PC-9 (cell line): Measurements from ENCODE around the gene EGFL8. TPM values are rescaled to one million over a fixed set of nuclear protein-coding genes. Genes with fewer than 3 reads are reported as not detected.

Experiments used
- BruUV-seq: library from RNA; stranded (reverse); fragments of 400-500 nt; replicated peaks from 2 replicates; lab custom pipeline; 2021; lab: Mats Ljungman, UMichigan
- CTCF ChIA-PET: fragments of 300-600 bp; sonication (Branson Sonifier 250); formaldehyde crosslinking; loops from one replicate; lab custom pipeline; 2022; ENCODE audit warnings: antibody characterized with exemption; lab: Charles Lee
- POLR2A ChIA-PET: fragments of 300-600 bp; sonication (Branson Sonifier 250); formaldehyde crosslinking; loops from one replicate; lab custom pipeline; 2022; ENCODE audit warnings: antibody characterized with exemption; ENCODE audit not compliant: unreplicated experiment; lab: Charles Lee
- DNase-seq, 2 experiments: peaks; one replicate each; pipeline versions ENCODE4 v3.0.0 to v3.0.0-alpha.2; 2015 to 2022; ENCODE audit warnings: mixed read lengths in 1 of 2
- H2AFZ ChIP-seq: fragments of 200-600 bp; sonication (generic); 2 replicates; pipeline ENCODE4 v1.8.1; 2017; ENCODE audit warnings: antibody characterized with exemption
- H3F3A ChIP-seq: fragments of 200-600 bp; sonication (generic); 2 replicates; pipeline ENCODE4 v1.8.1; 2017; ENCODE audit warnings: antibody characterized with exemption, mild to moderate bottlenecking, low read depth; ENCODE audit not compliant: insufficient read depth
- H3K27ac ChIP-seq: fragments of 200-600 bp; sonication (generic); 2 replicates; pipeline ENCODE4 v1.6.1; 2016; ENCODE audit warnings: mixed run types
- H3K27me3 ChIP-seq: fragments of 200-600 bp; sonication (generic); 2 replicates; pipeline ENCODE4 v1.6.1; 2016; ENCODE audit warnings: low read depth, mixed run types; ENCODE audit not compliant: insufficient read depth
- H3K36me3 ChIP-seq: fragments of 200-600 bp; sonication (generic); 2 replicates; pipeline ENCODE4 v1.6.1; 2016; ENCODE audit warnings: low read depth, mixed run types
- H3K4me1 ChIP-seq: fragments of 200-600 bp; sonication (generic); replicated peaks from 2 replicates; pipeline ENCODE4 v1.6.1; 2016; ENCODE audit warnings: mixed run types; ENCODE audit not compliant: insufficient read depth
- H3K4me2 ChIP-seq: fragments of 200-600 bp; sonication (generic); 2 replicates; pipeline ENCODE4 v1.6.1; 2017; ENCODE audit warnings: mixed run types
- H3K4me3 ChIP-seq: fragments of 200-600 bp; sonication (generic); 2 replicates; pipeline ENCODE4 v1.6.1; 2016; ENCODE audit warnings: mixed run types
- H3K79me2 ChIP-seq: fragments of 200-600 bp; sonication (generic); 2 replicates; pipeline ENCODE4 v1.6.1; 2017; ENCODE audit warnings: low read depth, mixed run types
- H3K9me2 ChIP-seq: fragments of 200-600 bp; sonication (generic); 2 replicates; pipeline ENCODE4 v1.8.1; 2017; ENCODE audit warnings: mild to moderate bottlenecking; ENCODE audit not compliant: insufficient read depth
- H3K9me3 ChIP-seq: fragments of 200-600 bp; sonication (generic); 2 replicates; pipeline ENCODE4 v1.8.1; 2016; ENCODE audit warnings: low read depth; ENCODE audit not compliant: insufficient read depth
- H4K20me1 ChIP-seq: fragments of 200-600 bp; sonication (generic); 2 replicates; pipeline ENCODE4 v1.8.1; 2017; ENCODE audit not compliant: insufficient read depth
- CTCF ChIP-seq: fragments of 200-600 bp; sonication (generic); conservative IDR thresholded peaks from 2 replicates; pipeline ENCODE4 v1.6.1; 2017; ENCODE audit warnings: mixed run types, antibody characterized with exemption, mild to moderate bottlenecking, moderate library complexity
- EZH2 ChIP-seq: fragments of 200-600 bp; sonication (generic); IDR thresholded peaks from 2 replicates; pipeline ENCODE4 v1.8.0; 2017; ENCODE audit warnings: antibody characterized with exemption, low read depth
- intact Hi-C: fragments of 100-400 bp; cut with micrococcal nuclease; formaldehyde crosslinking; loops from one replicate; pipeline ENCODE4 v1.10.0; 2022; ENCODE audit not compliant: unreplicated experiment
- total RNA-seq: library from RNA; stranded (reverse); gene quantifications from 2 replicates; pipeline ENCODE4 v1.2.3, GENCODE V29; 2021

The EGFL8 gene
- total RNA-seq, 1 experiment from 2014 or later = 26.0 TPM

DNA sequence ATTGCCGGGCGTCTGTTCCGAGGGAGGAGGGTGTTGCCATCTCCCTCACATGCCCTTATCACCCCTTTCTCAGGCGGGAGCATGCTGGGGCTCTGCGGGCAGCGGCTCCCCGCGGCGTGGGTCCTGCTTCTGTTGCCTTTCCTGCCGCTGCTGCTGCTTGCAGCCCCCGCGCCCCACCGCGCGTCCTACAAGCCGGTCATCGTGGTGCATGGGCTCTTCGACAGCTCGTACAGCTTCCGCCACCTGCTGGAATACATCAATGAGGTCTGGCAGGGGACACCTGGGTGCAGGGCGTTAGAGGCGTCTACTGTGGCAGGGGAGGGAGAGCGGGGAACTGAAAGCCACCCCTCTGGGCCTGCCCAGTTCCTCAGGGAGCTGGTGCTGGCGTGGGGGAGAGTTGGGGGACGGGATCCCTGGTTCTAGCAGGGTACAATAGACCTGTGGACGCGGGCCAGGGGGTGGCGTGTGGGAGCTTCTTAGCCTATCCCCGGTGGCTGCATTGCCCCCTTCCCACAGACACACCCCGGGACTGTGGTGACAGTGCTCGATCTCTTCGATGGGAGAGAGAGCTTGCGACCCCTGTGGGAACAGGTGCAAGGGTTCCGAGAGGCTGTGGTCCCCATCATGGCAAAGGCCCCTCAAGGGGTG lies 9.8 kb upstream of the EGFL8 start:
- H2AFZ ChIP-seq = peak overlapping the region; percentile 82; the same call in 1 of the 2 replicates
- POLR2A ChIA-PET = interaction anchor here (0.6 to 0.7 kb wide), 3 partner anchors 8 to 195 kb away, joined by 4 to 6 read pairs (median 4); partner anchors contain the start of gene ATF6B
- H4K20me1 ChIP-seq = 0 out of 2 replicates have a peak, but pooled peaks cover 2% of the 10 kb centered on the region
- no peak for TF ChIP-seq EZH2
- peak; percentile 70 for TF ChIP-seq CTCF
- H3K9me2 ChIP-seq = no peaks in the 10 kb centered on the region
- H3K4me2 ChIP-seq = peak overlapping the region; percentile 98
- DNase-seq = peak; percentile 72 to 74
- BruUV-seq = no TSS peak
- H3K4me1 ChIP-seq = peaks cover 18% of the 10 kb centered on the region
- H3K9me3 ChIP-seq = no peaks in the 10 kb centered on the region
- H3K36me3 ChIP-seq = peaks cover 23% of the 10 kb centered on the region
- H3K79me2 ChIP-seq = peaks cover 35% of the 10 kb centered on the region
- intact Hi-C loops = loop anchor here (1.0 to 2.0 kb wide), 4 partner anchors 22 to 41 kb away; partner anchors contain the start of genes AGPAT1 and FKBPL
- H3K27me3 ChIP-seq = no peaks in the 10 kb centered on the region
- peak overlapping the region; percentile 96 for H3K27ac ChIP-seq
- H3F3A ChIP-seq = peaks cover 16% of the 10 kb centered on the region; the same call in 1 of the 2 replicates
- H3K4me3 ChIP-seq = peak overlapping the region; percentile 77
- CTCF ChIA-PET = no interaction called here

DNA sequence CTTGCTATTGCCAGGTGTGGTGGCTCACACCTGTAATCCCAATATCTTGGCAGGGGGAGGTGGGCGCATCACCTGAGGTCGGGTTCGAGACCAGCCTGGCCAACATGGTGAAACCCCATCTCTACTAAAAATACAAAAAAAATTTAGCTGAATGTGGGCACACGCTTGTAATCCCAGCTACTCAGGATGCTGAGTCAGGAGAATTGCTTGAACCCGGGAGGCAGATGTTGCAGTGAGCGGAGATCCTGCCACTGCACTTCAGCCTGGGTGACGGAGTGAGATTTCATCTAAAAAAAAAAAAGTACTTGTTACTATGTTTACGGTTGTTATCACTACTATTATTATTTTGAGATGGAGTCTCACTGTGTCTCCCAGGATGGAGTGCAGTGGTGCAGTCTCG lies 7.5 kb upstream of the EGFL8 start:
- intact Hi-C loops = no loop called here

GRCh38 chr6:32158052-32158451 lies 6.3 kb upstream of the EGFL8 start:
- Histone ChIP-seq H3K27me3 (no peaks in the 10 kb centered on the region), H3K79me2 (peaks cover 25% of the 10 kb centered on the region), H3K9me3 (no peaks in the 10 kb centered on the region), H4K20me1 (0 out of 2 replicates have a peak, but pooled peaks cover 2% of the 10 kb centered on the region), H3K4me2 (no peak overlapping the region), H2AFZ (no peak overlapping the region), H3F3A (peaks cover 12% of the 10 kb centered on the region; the same call in 1 of the 2 replicates), H3K9me2 (no peaks in the 10 kb centered on the region), H3K4me1 (peaks cover 10% of the 10 kb centered on the region), H3K27ac (no peak overlapping the region), H3K36me3 (peaks cover 23% of the 10 kb centered on the region), H3K4me3 (no peak overlapping the region)
- ChIA-PET POLR2A (interaction anchor here (0.7 kb wide), 1 partner anchor 103 kb away, joined by 6 read pairs; no protein-coding TSS in a partner anchor), CTCF (no interaction called here)
- TF ChIP-seq EZH2 = no peak
- TF ChIP-seq CTCF = no peak
- intact Hi-C loops = no loop called here
- DNase-seq = no peak
- BruUV-seq = no TSS peak

More for the DNA sequence above, 7.5 kb upstream of the EGFL8 start:
- Histone ChIP-seq H3K27ac (no peak overlapping the region), H3K4me1 (peaks cover 17% of the 10 kb centered on the region), H3K27me3 (no peaks in the 10 kb centered on the region), H4K20me1 (0 out of 2 replicates have a peak, but pooled peaks cover 2% of the 10 kb centered on the region), H3K79me2 (peaks cover 35% of the 10 kb centered on the region), H3F3A (peaks cover 16% of the 10 kb centered on the region; the same call in 1 of the 2 replicates), H2AFZ (no peak overlapping the region), H3K9me2 (no peaks in the 10 kb centered on the region), H3K9me3 (no peaks in the 10 kb centered on the region), H3K4me2 (no peak overlapping the region), H3K4me3 (no peak overlapping the region), H3K36me3 (peaks cover 23% of the 10 kb centered on the region)
- ChIA-PET CTCF (no interaction called here), POLR2A (no interaction called here)
- DNase-seq = no peak
- no TSS peak for BruUV-seq
- no peak for TF ChIP-seq EZH2
